Stimulated activated CD4-positive, alpha-beta T cell treated with anti-CD3 and anti-CD28 coated beads, Interleukin-2, amount 100 ng/mL, for 48 hours (primary cell): ENCODE results near the gene NCOA1.

Experiments
- DNase-seq, 2 donors: peaks; one replicate each; pipeline ENCODE4 v3.0.0-alpha.2; 2020

Gene NCOA1

DNA sequence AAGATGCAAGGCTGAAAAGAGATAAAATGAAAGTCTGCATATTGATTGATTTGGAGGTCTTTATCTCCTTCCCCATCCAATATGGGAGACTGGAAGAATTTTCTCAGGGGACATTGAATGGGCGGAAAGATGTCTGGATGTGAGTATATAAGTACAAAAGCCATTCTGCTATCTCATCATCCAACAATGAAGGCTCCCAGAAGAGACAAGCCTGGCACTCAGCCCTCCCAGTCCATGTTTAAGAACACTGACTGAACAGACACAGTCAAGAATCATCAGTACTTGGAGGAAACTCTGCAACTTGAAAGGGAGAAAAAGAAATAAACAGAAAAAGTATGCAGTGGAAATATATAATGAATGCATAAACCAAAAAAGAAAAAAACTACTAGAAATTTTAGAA lies 221.2 kb downstream of the NCOA1 start:
- no peak for DNase-seq

DNA sequence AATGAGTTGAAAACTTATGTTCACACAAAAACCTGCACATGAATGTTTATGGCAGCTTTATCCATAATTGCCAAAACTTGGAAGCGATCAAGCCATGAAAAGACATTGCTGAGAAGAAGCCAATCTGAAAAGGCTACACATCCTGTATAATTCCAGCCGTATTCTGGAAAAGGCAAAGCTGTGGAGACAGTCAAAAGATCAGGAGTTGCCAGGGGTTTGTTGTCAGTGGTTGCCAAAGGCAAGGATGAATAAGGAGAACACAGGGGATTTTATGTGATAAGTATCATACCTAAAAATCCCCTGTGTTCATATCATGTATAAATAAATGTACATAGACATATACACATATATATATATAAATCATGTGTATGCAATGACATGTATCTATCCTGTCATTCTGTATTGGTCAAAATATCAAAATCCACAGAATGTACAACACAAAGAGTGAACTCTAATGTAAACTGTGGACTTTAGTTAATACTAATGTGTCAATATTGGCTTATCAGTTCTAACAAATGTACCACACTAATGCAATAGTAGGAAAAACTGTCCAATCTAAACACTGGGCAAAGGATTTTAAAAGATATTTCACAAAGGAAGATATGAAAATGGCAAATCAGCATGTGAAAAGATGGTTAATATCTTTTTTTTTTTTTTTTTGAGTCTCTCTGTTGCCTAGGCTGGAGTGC lies 226.4 kb downstream of the NCOA1 start:
- DNase-seq: no peak

DNA sequence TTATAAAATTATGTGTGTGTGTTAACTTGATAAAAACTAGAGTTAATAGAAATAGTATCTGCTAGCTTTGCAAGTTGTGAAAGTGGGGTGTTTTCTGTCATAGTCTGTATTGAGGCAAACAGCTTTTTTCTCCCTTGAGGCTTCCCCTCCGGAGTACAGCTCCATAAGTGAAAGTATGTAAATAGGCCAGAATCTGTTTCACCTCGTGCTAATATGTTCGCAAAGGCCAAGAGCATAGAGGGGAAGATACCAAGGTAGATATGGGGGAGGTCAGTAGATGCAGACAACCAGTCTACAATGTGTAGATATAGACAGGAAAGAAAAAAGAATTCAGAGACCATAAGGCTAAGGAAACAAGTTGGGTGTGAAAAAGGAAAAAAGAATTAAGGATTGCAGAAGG lies 229.3 kb downstream of the NCOA1 start:
- DNase-seq: no peak

DNA sequence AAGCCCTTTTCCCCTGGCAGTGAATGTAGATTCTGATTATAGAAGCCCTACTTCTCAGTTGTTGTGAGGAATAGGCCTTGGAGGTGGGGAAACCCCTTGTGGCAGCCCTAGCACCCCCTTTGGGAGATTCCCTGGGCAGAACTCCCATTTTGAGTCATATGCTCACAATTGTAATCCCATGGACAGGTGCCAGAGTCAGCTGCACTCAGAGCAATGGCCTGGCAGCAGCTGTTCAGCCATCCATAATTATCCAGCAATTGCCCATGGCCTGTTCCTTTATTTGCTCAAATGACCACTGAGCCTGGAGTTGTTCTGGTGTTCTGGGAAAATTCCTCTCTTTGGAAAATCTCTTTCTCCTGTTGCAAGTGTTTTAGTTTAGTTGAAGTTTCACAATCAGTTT lies 230.4 kb downstream of the NCOA1 start:
- no peak for DNase-seq

DNA sequence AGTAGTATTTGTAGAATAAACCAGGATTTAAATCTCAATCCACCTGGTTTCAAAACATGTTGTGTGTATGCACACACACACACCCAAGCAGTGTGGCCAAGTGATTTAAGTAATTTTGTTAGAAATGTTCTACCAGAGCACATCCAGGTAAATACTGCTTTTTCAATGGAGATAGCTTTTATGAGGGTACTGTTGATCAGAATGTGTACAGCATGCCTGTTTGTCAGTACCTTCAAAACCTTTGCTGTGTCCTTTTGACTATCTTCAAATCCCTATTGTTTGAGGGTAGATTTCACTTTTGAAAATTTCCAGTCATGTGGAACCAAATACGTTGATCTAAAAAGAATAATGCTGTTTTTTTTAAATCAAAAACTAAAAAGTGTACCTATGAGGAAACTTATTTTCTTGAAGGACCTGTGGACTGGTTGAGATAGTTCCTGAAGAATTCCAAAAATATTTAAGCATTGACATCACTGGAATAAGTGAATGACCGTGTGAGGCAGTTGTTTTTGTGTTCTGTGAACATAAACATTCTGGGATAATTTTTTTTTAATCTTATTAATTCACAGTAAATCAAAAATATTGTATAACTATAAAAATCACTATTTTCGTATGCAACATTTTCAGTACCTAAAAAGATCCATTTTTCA lies 231.2 kb downstream of the NCOA1 start:
- DNase-seq: no peak

DNA sequence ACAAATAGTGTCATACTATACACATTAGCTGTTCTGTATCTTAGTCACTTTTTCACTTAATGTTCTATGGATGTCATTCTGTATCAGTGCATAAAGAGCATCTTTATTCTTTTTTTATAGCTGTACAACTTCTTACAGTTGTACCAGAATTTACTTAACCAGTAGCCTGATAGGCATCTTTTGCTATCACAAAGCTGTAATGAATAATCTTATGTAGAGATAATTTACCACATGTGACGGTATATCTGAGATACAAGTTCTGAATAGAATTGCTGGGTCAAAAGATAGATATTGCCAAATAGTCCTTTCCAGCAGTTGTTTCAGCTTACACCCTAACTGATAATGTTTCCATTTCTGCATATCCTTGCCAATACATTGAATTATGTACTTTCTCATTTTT lies 232.1 kb downstream of the NCOA1 start:
- no peak for DNase-seq

DNA sequence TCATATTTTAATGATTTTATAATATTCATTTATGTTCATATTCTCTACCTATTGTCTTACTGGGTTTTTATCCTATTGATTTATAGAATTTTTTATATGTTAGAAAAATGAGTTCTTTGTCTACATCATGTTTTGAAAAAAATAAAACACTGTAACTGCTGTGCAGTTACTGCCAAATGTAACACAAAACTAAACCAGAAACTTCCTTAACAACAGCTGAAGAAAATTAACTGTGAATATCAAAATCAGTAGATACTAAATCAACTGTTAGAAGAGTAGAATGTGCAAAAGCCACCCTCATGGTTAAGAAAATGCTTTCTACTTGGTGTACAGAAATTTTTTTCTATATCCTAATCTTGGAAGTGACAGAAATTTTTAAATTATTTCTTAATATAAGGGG lies 232.6 kb downstream of the NCOA1 start:
- DNase-seq: no peak

DNA sequence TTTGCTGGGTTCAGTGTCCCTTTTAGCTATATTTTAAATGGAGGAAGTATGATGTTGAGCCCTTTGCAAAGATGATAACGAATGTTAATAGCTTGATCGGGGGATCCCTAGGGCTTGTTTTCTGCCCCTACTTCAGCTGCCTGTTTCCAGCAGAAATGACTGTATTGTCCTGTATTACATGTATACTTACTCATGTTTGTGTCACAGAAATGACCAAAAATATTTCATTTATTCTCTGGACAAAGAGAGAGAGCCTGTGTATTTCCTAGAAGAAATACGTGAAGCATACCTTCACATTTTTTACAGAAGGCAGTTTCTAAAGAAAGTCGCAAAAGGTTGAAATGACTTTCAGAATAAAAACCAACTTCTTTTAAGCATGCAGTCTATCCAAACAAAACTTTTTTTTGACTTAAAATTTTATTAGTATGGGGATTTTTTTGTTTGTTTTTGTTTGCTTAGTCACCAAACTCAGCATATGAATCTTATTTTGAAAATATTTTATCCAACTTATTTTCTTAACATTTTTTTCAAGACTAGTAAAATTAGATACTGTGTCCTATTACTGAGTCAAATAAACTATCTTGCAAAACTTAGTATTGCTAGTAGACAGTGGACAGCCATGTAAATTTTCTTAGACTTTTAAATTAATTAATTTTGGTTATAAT lies 233.2 kb downstream of the NCOA1 start:
- no peak for DNase-seq

DNA sequence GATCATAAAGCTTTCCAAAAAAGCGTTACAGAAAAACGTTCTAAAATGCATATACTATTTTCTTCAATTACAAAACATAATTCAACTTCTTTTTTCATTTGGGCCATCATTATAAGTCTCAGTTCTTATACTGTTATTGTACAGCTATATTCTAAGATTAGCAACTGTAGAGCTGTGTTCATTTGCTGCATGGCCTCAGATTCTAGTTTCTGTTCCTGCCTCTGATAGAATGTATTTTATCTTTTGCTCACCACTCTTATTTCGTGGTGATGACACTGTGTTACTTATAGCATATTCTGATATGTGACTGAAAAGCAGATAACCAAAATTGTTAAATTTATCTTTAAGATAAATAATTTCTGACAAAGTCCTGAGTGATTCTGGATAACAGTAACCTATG lies 234.9 kb downstream of the NCOA1 start:
- DNase-seq: no peak

DNA sequence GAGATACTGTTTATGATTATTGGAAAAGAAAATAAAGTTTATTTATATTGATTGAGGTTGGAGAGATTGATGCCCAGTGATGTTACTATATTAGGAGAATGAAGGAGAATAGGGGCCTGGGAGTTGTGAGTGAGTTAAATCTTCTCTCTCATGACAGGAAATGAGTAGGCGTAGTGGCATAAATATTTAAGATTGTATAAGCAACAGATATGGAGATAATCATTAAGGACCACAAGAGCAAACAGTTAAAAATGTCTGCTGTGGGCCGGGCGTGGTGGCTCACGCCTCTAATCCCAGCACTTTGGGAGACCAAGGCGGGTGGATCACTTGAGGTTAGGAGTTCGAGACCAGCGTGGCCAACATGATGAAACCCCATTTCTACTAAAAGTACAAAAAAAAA lies 239.4 kb downstream of the NCOA1 start:
- DNase-seq: no peak

DNA sequence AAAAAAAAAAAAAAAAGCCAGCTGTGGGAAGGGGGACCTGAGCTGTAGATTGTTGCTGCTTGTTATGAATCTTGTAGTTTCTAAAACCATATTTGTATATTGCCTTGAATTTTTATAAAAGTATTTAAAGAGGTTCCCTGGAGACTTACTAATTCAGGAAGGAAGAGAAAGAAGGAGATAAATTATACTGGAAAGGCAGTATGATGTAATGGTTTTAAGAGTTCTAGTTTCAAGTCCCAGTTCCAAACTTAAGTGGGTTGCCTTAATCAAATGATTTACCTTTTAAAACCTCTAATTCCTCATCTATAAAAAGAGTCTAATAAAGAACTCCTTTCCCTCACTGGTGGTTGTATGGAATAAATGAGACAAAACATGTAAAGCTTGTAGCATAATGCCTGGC lies 240.0 kb downstream of the NCOA1 start:
- DNase-seq: no peak

DNA sequence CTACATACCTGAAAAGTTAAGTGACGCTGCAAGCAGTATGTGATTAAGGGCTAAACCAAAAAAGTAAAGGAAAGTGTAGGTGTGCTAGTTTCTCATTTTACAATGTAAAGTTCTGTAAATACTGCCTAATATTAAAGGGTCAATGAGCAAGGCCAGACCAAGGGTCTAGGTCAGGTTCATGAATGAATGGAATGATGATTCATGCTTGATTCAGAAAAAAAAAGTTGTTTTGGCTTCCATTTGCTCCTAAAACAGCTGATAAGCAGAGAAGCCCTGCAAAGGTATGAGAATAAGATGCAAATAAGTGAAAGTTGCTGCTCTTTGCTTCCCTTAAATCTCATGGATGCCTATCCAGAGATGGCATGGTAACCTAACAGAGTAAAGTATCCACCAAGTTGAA lies 240.9 kb downstream of the NCOA1 start:
- no peak for DNase-seq

DNA sequence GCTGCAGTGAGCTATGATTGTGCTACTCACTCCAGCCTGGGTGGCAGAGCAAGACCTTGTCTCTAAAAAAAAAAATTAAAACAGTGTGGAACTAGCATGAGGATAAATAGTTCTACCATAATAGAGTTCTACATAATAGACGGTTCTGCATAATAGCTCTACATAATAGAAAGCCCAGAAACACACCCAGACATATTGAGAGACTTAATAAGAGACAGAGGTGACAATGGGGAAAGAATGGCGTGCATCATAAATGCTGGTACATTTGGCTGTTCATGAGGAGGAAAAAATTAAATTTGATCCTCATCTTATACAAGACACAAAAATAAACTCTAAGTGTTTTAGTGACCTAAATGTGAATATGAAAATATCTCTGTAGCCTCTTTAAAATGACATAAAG lies 243.7 kb downstream of the NCOA1 start:
- DNase-seq: no peak

DNA sequence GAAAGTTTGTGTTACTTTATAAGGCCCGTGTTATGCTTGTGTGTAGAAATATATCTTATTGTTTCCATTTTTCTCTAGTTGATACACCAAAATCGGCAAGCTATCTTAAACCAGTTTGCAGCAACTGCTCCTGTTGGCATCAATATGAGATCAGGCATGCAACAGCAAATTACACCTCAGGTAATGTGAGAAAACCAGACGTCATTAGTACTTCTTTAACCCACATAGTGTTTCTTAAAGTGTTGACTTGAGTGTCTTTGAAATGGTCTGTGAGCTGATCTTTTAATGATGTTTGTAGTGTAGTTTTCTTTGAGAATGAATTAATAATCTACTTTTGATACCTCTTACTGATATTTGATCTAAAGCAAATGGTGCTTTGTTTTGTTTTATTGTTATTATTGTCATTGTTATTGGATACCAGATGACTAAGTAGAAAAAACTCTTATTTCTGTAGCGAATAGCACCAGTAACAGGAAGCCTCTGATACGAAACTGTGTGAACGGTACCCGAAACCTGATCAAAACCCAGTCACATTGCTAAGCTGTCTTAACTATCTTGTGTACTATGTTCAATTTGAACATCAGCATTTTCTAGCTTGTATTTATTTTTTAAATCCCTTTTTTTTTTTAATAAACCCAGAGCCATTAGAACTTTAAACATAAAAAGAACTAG lies 248.4 kb downstream of the NCOA1 start:
- no peak for DNase-seq

DNA sequence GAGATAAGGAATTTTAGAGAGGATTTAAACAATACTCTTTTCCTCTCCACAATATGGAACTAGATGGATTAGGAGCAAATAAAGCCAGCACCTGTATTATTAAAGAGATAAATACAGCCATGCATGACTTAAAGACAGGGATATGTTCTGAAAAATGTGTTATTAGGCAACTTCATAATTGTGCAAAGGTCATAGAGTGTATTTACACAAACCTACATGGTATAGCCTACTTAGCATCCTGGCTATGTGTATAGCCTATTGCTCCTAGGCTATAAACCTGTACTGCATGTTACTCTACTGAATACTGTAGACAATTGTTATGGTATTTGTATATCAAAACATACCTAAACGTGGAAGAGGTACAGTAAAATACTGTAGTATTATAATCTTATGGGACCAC lies 249.1 kb downstream of the NCOA1 start:
- DNase-seq: no peak

DNA sequence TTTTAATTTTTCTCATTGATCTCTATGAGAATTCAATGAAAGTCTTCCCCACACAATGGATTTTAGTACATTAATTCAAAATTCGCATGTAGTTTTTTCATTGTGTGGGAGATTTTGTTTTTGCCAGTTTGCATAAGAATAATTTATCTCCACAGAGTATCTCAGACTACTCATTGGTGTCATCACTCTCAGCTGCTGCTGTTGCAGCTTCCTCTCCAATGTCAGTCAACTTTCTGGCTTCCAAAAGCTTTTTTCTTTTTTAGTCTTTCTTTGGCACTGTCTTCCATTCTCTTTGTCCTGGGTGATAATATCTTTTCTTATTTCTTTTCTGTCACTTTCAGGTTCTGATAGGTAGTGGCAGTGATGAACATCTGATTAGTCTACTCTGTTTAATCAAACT lies 251.7 kb downstream of the NCOA1 start:
- DNase-seq: no peak

DNA sequence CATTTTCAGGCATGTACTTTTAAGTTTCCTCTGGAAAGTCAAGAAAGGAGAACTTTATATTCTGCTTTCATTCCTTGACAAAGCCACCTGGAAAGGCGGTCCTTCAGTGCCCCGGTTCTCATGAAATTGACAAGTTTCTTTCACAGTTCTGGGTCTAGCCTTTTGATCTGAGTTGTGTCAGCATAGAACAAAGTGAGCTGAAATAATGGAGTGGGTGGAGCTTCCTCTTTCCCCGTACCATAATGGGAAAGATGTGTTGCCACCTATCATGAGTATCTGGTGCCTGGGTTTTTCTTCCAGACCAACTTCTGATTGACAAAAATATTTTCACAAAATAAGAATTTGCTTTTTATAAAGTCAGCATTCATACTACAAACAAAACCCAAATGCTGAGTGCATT lies 252.9 kb downstream of the NCOA1 start:
- no peak for DNase-seq

DNA sequence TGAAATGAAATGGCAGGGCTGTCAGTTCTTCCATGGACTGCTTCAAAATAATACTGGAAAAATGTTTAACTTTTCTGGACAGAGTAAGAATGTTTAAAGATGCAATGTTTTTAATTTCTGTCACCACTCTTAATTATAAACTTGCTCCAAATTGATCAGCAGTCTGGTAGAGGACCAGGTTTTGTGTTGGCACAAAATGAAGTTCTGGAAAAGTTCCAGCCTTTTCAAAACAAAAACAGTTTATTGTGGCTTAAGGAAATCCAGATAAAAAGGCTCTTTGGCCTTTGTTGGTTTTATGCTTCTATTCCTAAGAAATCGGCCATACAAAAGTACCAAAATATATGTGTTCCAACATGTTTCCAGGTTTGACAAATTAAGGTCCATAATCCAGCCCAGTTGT lies 253.3 kb downstream of the NCOA1 start:
- no peak for DNase-seq

DNA sequence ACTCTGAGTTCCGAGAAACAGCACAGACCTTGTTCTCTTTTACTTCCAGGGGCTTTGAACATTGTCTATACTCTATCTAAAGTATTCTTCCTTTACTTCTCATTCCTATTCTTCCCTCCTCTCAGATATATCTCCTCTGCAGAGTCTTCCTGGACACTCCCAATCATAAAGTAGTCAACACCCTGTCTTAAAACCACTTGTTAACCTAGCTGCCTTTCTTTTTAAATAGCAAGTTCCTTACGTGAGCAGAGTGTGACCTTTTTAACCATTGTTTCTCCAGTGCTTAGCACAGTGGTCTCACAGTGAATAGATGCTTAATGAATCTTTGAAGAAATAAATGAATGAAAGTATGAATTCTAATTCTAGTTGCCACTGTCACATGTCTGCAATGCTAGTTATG lies 254.8 kb downstream of the NCOA1 start:
- no peak for DNase-seq

DNA sequence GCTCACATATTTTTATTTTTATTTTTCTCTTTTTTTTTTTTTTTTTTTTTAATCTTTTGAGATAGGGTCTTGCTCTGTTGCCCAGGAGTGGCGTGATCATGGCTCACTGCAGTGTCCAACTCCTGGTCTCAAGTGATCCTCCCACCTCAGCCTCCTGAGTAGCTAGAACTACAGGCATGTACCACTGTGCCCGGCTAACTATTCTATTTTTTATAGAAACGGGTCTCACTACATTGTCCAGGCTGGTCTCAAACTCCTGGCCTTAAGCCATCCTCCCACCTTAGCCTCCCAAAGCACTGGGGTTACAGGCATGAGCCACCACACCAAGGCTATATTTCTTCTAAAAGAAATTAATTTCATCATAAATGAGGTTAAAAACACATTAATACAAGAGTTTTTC lies 256.2 kb downstream of the NCOA1 start:
- no peak for DNase-seq

DNA sequence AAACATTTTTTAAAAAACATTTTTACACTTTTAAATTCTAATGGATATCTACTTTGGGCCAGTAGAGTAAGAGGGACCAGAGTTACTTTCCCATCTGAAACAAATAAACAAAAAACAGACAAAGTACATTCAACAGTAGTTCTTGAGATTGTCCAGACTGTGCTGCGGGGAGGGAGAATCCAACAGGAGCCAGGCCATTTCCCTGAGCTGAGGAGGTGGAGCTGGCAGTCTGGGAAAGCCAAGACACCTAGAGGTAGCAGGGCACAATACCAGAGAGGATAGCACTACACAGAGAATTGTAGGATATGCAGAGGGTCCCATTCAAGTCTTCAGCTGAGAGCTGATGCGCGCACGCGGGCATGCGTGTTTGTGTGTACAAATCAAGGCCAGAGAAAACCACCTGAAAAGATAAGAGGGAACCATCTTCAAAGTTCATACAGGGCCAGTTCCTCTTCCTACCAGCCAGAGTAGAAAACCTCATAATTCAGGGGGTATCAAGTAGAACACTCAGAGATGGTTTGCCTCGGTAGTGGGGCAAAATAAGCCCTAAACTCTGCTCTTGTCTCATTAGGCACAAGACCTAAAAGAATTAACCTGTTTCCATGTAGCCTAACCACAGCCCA lies 258.1 kb downstream of the NCOA1 start:
- DNase-seq: no peak

DNA sequence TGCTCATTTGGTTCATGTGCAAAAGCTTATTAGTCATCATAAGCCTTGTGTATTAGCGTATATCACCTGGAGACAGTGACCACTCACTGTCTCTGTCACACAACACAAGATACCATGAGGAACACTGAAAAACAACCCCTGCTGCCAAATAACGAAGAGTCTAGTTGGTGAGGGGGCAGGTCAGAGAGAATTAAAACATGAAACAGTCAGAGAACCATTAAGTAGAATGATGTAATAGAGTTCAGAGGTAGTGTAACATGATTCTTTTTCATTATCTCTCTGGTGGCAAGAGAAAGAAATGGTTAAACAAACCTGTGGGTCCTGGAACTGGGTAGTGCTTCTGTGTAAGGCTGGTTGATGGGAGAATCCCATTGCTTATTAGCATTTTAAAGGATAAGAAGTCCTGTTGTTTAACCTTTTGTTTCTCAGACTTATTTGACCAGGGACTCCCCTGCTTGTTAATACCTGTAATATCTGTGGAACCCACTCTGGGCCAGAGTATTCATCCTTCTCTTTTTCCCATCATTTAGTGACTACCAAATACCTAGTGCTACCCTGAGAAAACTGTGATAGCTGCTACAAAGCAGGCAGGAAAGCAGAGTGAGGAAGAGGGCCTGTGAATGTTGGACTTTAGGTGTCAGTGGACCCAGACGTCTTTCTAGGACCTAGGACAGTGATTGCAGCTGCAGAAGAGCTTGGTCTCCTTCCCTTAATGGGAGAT lies 264.1 kb downstream of the NCOA1 start:
- no peak for DNase-seq

DNA sequence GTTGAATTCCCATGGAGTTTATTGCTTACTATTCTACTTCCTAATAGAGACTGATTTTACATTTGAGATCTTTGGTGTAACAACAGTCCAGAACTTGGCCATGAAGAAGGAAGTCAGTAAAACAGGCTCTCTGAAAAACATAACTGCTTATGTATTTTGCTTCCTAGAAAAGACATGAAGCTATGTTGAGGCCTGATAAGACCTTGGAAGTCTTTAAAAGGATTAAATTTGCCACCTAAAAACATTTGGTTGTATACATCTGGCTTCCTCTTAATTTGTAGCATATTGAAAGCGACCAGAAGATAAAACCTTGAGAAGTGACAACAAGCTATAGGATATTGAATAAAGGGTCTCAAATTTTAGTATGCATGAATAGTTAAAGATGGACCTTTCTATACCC lies 265.7 kb downstream of the NCOA1 start:
- DNase-seq: no peak
